ENCODE results near the gene WWOX. TPM values are rescaled to one million over a fixed set of nuclear protein-coding genes. Genes with fewer than 3 reads are reported as not detected.

Gene WWOX
- total RNA-seq, 4 donors from 2014 or later = 135 to 209 (median 159) TPM

GRCh38 chr16:79261481-79261940 is 1162.1 kb downstream of the WWOX start:
- H3K4me3 ChIP-seq (replicated peaks in 1 of 3) = no peak overlapping the region
- no peaks in the 10 kb centered on the region for H3K4me1 ChIP-seq
- peak; percentile 42 to 49 for DNase-seq
- no peaks in the 10 kb centered on the region for H3K27me3 ChIP-seq
- no peak overlapping the region for H3K27ac ChIP-seq
- H3K9me3 ChIP-seq = no peaks in the 10 kb centered on the region
- intact Hi-C loops (cut with DNase I) = no loop called here
- H3K36me3 ChIP-seq = no peaks in the 10 kb centered on the region
- TF ChIP-seq POLR2A (IDR thresholded peaks at IDR 0.05) (no peak), CTCF (IDR thresholded peaks at IDR 0.05) (peak in 4 of 6 experiments; percentile 14 to 66 (median 40))
- 39 to 54% methylated on average over 5 of the region's 5 CpGs for WGBS, 2 donors

- Histone ChIP-seq H3K9me3 (no peaks in the 10 kb centered on the region), H3K27ac (no peak overlapping the region), H3K4me1 (no peaks in the 10 kb centered on the region), H3K4me3 (replicated peaks in 1 of 3) (no peak overlapping the region), H3K36me3 (no peaks in the 10 kb centered on the region), H3K27me3 (no peaks in the 10 kb centered on the region)
- WGBS, 2 donors = 79 to 87% methylated on average over 7 of the region's 7 CpGs
- TF ChIP-seq CTCF (IDR thresholded peaks at IDR 0.05) (no peak), POLR2A (IDR thresholded peaks at IDR 0.05) (no peak)
- no peak for DNase-seq
- intact Hi-C loops (cut with DNase I) = no loop called here
Observed at GRCh38 chr16:79261944-79262552, 1162.6 kb downstream of the WWOX start.

Small RNAs within 50 kb of the gene (small RNA-seq; reads per million reads assigned to genes)
- gene AC027279.3 = not detected

Other genes starting within 250 kb of the WWOX start
- not detected for gene CLEC3A, start 77.1 kb upstream of the WWOX start, total RNA-seq

Data from thyroid gland (tissue), 4 donors.